Loucy (cell line): ENCODE measurements around the gene AACS.

Experiments used
- H2AFZ ChIP-seq: fragments of 200-600 bp; sonication (generic); 2 replicates; pipeline ENCODE4 v1.6.0; 2016; ENCODE audit warnings: antibody characterized with exemption, mild to moderate bottlenecking, low read length, moderate library complexity
- H3F3A ChIP-seq: fragments of 200-600 bp; 2 replicates; pipeline ENCODE4 v1.6.0; 2016; ENCODE audit warnings: antibody characterized with exemption, low read depth, mild to moderate bottlenecking
- H3K27me3 ChIP-seq: fragments of 200-600 bp; sonication (generic); 2 replicates; pipeline ENCODE4 v1.6.1; 2014; ENCODE audit warnings: low read length, mild to moderate bottlenecking; ENCODE audit not compliant: insufficient read depth, poor library complexity, severe bottlenecking
- H3K36me3 ChIP-seq: fragments of 200-600 bp; sonication (generic); 2 replicates; pipeline ENCODE4 v1.6.1; 2016; ENCODE audit warnings: low read length; ENCODE audit not compliant: insufficient read depth
- H3K4me1 ChIP-seq: fragments of 200-600 bp; sonication (generic); 2 replicates; pipeline ENCODE4 v1.5.1; 2014; ENCODE audit warnings: low read length, mild to moderate bottlenecking; ENCODE audit not compliant: insufficient read depth, poor library complexity, severe bottlenecking
- H3K4me2 ChIP-seq: fragments of 200-600 bp; sonication (generic); 2 replicates; pipeline ENCODE4 v1.6.0; 2014; ENCODE audit warnings: antibody characterized with exemption, low read length, low read depth, mild to moderate bottlenecking; ENCODE audit not compliant: poor library complexity, severe bottlenecking
- H3K4me3 ChIP-seq: fragments of 200-600 bp; sonication (generic); 2 replicates; pipeline ENCODE4 v1.5.1; 2014; ENCODE audit warnings: low read length, mild to moderate bottlenecking, mixed read lengths; ENCODE audit not compliant: poor library complexity, severe bottlenecking
- H3K79me2 ChIP-seq: fragments of 200-600 bp; sonication (generic); 2 replicates; pipeline ENCODE4 v1.6.1; 2014; ENCODE audit warnings: low read length; ENCODE audit not compliant: insufficient read depth
- H3K9ac ChIP-seq: fragments of 200-600 bp; sonication (generic); 2 replicates; pipeline ENCODE4 v1.6.0; 2014; ENCODE audit warnings: mild to moderate bottlenecking, low read depth, low read length, moderate library complexity; ENCODE audit not compliant: poor library complexity, severe bottlenecking
- H3K9me2 ChIP-seq: fragments of 200-600 bp; sonication (generic); replicated peaks from 2 replicates; pipeline ENCODE4 v1.6.1; 2016; ENCODE audit warnings: low read depth, low read length, mixed read lengths
- H3K9me3 ChIP-seq: fragments of 200-600 bp; sonication (generic); 2 replicates; pipeline ENCODE4 v1.6.1; 2014; ENCODE audit warnings: mild to moderate bottlenecking, antibody characterized with exemption, low read length, low read depth; ENCODE audit not compliant: insufficient read depth
- H4K20me1 ChIP-seq: fragments of 200-600 bp; sonication (generic); 2 replicates; pipeline ENCODE4 v1.6.0; 2014; ENCODE audit warnings: antibody characterized with exemption, low read length, mild to moderate bottlenecking; ENCODE audit not compliant: insufficient read depth, poor library complexity, severe bottlenecking
- CTCF ChIP-seq: fragments of 200-600 bp; sonication (generic); conservative IDR thresholded peaks from 2 replicates; pipeline ENCODE4 v1.5.1; 2014; ENCODE audit warnings: mild to moderate bottlenecking, antibody characterized with exemption, low read length
- EZH2phosphoT487 ChIP-seq: fragments of 200-600 bp; IDR thresholded peaks from 2 replicates; pipeline ENCODE4 v1.6.1; 2018; ENCODE audit warnings: antibody characterized with exemption, mild to moderate bottlenecking, moderate library complexity, borderline replicate concordance

Gene AACS

GRCh38 chr12:125135906-125136305, 70.7 kb downstream of the AACS start:
- H3K27me3 ChIP-seq = no peaks in the 10 kb centered on the region

GRCh38 chr12:125136702-125137101, 71.5 kb downstream of the AACS start:
- Histone ChIP-seq H3K9me2 (no peaks in the 10 kb centered on the region), H4K20me1 (no peaks in the 10 kb centered on the region), H3K4me1 (no peaks in the 10 kb centered on the region), H3K27me3 (no peaks in the 10 kb centered on the region), H3F3A (no peaks in the 10 kb centered on the region), H3K36me3 (peaks cover 17% of the 10 kb centered on the region; the same call in 1 of the 2 replicates), H3K4me3 (no peak overlapping the region), H3K79me2 (no peaks in the 10 kb centered on the region), H3K9me3 (no peaks in the 10 kb centered on the region), H3K4me2 (no peak overlapping the region), H2AFZ (no peak overlapping the region), H3K9ac (no peak overlapping the region)
- no peak for TF ChIP-seq CTCF
- TF ChIP-seq EZH2phosphoT487 = no peak

More at GRCh38 chr12:125135906-125136305, 70.7 kb downstream of the AACS start:
- Histone ChIP-seq H3K4me3 (no peak overlapping the region), H2AFZ (no peak overlapping the region), H3K79me2 (no peaks in the 10 kb centered on the region), H3K36me3 (peaks cover 17% of the 10 kb centered on the region; the same call in 1 of the 2 replicates), H3K9ac (no peak overlapping the region), H3K4me1 (no peaks in the 10 kb centered on the region), H3F3A (no peaks in the 10 kb centered on the region), H3K9me2 (no peaks in the 10 kb centered on the region), H3K4me2 (no peak overlapping the region), H4K20me1 (no peaks in the 10 kb centered on the region), H3K9me3 (no peaks in the 10 kb centered on the region)
- TF ChIP-seq CTCF (no peak), EZH2phosphoT487 (no peak)

- Histone ChIP-seq H4K20me1 (no peaks in the 10 kb centered on the region), H3K9me3 (no peaks in the 10 kb centered on the region), H3K27me3 (no peaks in the 10 kb centered on the region), H3F3A (no peaks in the 10 kb centered on the region), H3K4me3 (no peak overlapping the region), H3K9me2 (no peaks in the 10 kb centered on the region), H3K4me1 (no peaks in the 10 kb centered on the region), H3K79me2 (no peaks in the 10 kb centered on the region), H3K9ac (no peak overlapping the region), H2AFZ (no peak overlapping the region), H3K36me3 (peaks cover 17% of the 10 kb centered on the region; the same call in 1 of the 2 replicates), H3K4me2 (no peak overlapping the region)
- no peak for TF ChIP-seq EZH2phosphoT487
- no peak for TF ChIP-seq CTCF
Observed at GRCh38 chr12:125137766-125138344, 72.6 kb downstream of the AACS start.
